Endothelial cell (in vitro differentiated cells): Measurements from ENCODE around the gene NPIPB6. TPM values are rescaled to one million over a fixed set of nuclear protein-coding genes. Genes with fewer than 3 reads are reported as not detected.

Experiments
- DNase-seq: peaks from one replicate; pipeline ENCODE4 v3.0.0; 2021; ENCODE audit warnings: low spot score
- H3K27ac Mint-ChIP-seq: one replicate; pipeline ENCODE4 v1.8.0; 2021; ENCODE audit warnings: mixed read lengths, inconsistent platforms; ENCODE audit not compliant: unreplicated experiment
- H3K27me3 Mint-ChIP-seq: one replicate; pipeline ENCODE4 v1.8.0; 2021; ENCODE audit warnings: mild to moderate bottlenecking, moderate library complexity, mixed read lengths, inconsistent platforms; ENCODE audit not compliant: unreplicated experiment
- H3K36me3 Mint-ChIP-seq: one replicate; pipeline ENCODE4 v1.8.0; 2021; ENCODE audit warnings: mild to moderate bottlenecking, low read depth, mixed read lengths, inconsistent platforms; ENCODE audit not compliant: unreplicated experiment
- H3K4me1 Mint-ChIP-seq: one replicate; pipeline ENCODE4 v1.8.0; 2021; ENCODE audit warnings: mild to moderate bottlenecking, mixed read lengths, inconsistent platforms; ENCODE audit not compliant: unreplicated experiment
- H3K4me3 Mint-ChIP-seq: one replicate; pipeline ENCODE4 v1.8.0; 2021; ENCODE audit warnings: mild to moderate bottlenecking, mixed read lengths, inconsistent platforms; ENCODE audit not compliant: unreplicated experiment
- H3K9me3 Mint-ChIP-seq: one replicate; pipeline ENCODE4 v1.8.0; 2021; ENCODE audit warnings: mixed read lengths, inconsistent platforms; ENCODE audit not compliant: unreplicated experiment
- total RNA-seq: library from RNA; stranded (reverse); fragmentation: NEBNext Ultra II Directional; extraction: Animal tissue kit (Norgen Biotek cat#: 25700); gene quantifications from one replicate; pipeline ENCODE4 v1.2.1, GENCODE V29; 2021; ENCODE audit not compliant: unreplicated experiment
- TF ChIP-seq, protein P1 (sequence below): fragments of 200-600 bp; sonication (generic); IDR thresholded peaks from one replicate; pipeline ENCODE4 v1.5.0; 2021; ENCODE audit warnings: antibody characterized with exemption; ENCODE audit not compliant: unreplicated experiment

Gene NPIPB6
- total RNA-seq, 1 donor from 2014 or later, result 1.5 TPM

DNA sequence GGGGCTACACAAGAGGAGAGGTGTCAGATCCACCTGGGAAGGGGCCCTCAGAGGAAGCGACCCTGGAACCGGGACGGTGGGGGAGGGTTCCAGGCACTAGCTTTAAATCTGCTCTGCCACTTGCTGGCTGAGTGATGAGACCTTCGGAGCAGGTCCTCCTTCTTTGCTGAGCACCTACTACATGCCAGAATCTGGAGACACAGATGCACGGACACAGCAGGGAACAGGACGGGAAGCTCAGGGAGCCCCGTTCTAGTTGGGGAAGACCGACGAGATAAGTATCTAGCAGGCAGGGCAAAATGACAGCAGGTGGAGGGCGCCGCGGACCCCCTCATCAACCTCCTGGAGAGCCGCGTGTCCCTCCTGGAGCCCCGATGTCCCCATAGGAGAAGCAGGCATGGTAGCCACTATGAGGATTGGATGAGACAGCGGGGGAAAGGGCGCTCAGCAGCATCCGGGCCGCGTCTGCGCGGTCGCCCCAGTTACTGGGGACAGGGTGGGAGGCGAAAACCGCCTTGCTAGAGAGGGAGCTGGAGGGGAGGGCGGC lies 43.8 kb downstream of the NPIPB6 start:
- no peak for DNase-seq
- TF ChIP-seq, protein P1, sequence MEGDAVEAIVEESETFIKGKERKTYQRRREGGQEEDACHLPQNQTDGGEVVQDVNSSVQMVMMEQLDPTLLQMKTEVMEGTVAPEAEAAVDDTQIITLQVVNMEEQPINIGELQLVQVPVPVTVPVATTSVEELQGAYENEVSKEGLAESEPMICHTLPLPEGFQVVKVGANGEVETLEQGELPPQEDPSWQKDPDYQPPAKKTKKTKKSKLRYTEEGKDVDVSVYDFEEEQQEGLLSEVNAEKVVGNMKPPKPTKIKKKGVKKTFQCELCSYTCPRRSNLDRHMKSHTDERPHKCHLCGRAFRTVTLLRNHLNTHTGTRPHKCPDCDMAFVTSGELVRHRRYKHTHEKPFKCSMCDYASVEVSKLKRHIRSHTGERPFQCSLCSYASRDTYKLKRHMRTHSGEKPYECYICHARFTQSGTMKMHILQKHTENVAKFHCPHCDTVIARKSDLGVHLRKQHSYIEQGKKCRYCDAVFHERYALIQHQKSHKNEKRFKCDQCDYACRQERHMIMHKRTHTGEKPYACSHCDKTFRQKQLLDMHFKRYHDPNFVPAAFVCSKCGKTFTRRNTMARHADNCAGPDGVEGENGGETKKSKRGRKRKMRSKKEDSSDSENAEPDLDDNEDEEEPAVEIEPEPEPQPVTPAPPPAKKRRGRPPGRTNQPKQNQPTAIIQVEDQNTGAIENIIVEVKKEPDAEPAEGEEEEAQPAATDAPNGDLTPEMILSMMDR, result no peak
- Mint-ChIP-seq H3K9me3 (no peaks in the 10 kb centered on the region), H3K36me3 (peaks cover 10% of the 10 kb centered on the region), H3K27ac (no peak overlapping the region), H3K27me3 (peaks cover 3% of the 10 kb centered on the region), H3K4me3 (no peak overlapping the region), H3K4me1 (no peaks in the 10 kb centered on the region)

DNA sequence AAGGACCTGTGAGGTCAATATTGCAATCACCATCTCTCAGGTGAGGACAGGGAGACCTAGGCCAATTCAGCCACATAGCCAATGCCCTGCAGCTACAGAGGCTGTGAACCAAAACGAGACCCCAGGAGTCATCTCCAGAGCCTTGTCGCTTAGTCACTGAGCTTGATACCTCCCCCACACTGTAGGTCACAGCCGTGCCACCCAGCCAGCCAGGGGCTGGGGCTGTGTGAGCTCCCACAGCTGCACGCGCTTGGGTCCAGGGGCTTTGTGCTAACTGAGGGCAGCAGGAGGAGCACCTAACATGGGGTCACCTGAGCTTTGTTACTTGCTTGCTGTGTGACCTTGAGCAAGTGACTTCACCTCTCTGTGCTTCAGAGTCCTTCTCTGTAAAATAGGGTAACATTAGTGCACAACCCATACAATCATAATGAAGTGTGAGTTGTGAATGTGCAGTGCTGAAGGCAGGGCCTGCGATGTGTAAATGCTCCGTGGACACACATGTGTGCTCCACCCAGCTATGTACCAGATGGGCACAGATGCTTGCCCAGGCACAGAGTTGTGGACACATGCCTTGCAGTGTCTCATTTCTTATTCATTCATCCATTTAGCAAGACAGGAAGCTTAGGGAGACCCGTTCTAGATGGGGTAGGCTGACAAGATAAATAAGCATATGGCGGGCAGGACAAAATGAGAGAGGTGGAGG lies 45.1 kb downstream of the NPIPB6 start:
- Mint-ChIP-seq H3K9me3 (no peaks in the 10 kb centered on the region), H3K4me3 (no peak overlapping the region), H3K4me1 (no peaks in the 10 kb centered on the region), H3K27me3 (peaks cover 3% of the 10 kb centered on the region), H3K36me3 (peaks cover 10% of the 10 kb centered on the region), H3K27ac (no peak overlapping the region)
- TF ChIP-seq, protein P1, result no peak
- no peak for DNase-seq

DNA sequence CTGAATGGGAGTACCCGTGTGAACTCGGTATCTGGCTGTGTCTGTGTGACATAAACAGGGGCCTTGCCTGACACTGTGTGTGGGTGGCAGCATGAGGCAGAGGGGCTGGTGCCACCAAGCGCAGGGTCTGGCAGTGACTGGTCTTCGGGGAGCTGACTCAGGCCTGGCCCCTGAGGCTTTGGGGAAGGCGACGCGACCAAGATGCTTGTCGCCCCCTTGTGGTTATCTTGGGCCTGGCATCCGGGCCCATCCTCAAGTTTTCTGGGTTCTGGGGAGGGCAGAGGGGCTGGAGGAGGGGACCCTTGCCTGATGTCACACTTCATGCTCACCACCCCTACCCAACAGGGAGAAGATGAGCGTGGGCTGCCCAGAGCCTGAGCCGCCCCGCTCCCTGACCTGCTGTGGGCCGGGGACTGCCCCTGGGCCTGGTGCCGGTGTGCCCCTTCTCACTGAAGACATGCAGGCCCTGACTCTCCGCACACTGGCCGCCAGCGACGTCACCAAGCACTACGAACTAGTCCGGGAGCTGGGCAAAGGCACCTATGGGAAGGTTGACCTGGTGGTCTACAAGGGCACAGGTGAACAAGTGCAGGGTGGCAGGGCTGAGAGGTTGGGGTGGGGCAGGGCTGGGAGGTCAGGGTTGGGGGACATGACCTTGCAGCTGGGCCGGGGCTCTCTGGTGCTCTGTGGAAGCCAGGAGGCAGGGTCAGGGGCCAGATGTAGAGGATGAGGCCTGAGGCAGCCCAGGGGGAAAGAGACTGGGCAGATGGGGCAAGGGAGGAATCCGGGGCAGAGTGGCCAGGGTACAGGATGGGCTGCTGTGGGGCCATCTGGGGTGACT lies 46.0 kb downstream of the NPIPB6 start:
- Mint-ChIP-seq H3K4me3 (no peak overlapping the region), H3K27ac (no peak overlapping the region), H3K27me3 (peaks cover 3% of the 10 kb centered on the region), H3K4me1 (peaks cover 3% of the 10 kb centered on the region), H3K36me3 (peaks cover 10% of the 10 kb centered on the region), H3K9me3 (no peaks in the 10 kb centered on the region)
- TF ChIP-seq, protein P1, result peak; percentile 92
- peak; percentile 75 for DNase-seq

GRCh38 chr16:28316054-28316453 lies 47.3 kb downstream of the NPIPB6 start:
- Mint-ChIP-seq H3K27me3 (peaks cover 3% of the 10 kb centered on the region), H3K27ac (no peak overlapping the region)

More at GRCh38 chr16:28316054-28316453, 47.3 kb downstream of the NPIPB6 start:
- peaks cover 3% of the 10 kb centered on the region for H3K4me1 Mint-ChIP-seq
- TF ChIP-seq, protein P1, result no peak
- H3K4me3 Mint-ChIP-seq, result no peak overlapping the region
- no peak for DNase-seq
- peaks cover 10% of the 10 kb centered on the region for H3K36me3 Mint-ChIP-seq
- H3K9me3 Mint-ChIP-seq, result no peaks in the 10 kb centered on the region
